ENCODE results near the gene CCL16.

GRCh38 chr17:35978346-35978745 is 3.0 kb downstream of the CCL16 start:
- no peak for TF ChIP-seq POLR2AphosphoS5 (IDR thresholded peaks at IDR 0.05)
- no peak for TF ChIP-seq CTCF (IDR thresholded peaks at IDR 0.05)
- TF ChIP-seq POLR2A (IDR thresholded peaks at IDR 0.05; ENCODE audit: low read depth), result no peak
- TF ChIP-seq EP300 (IDR thresholded peaks at IDR 0.05), result no peak
